Smooth muscle cell (in vitro differentiated cells): ENCODE results near the gene OGDH. TPM values are rescaled to one million over a fixed set of nuclear protein-coding genes. Genes with fewer than 3 reads are reported as not detected.

Source experiments
- DNase-seq: peaks from one replicate; lab custom pipeline; 2025; ENCODE audit not compliant: unreplicated experiment; lab: John Stamatoyannopoulos, UW
- H2AFZ ChIP-seq: fragments of 200-600 bp; sonication (generic); 2 replicates; pipeline ENCODE4 v1.6.0; 2016; ENCODE audit warnings: antibody characterized with exemption, low read depth, mild to moderate bottlenecking
- H3F3A ChIP-seq: fragments of 200-600 bp; sonication (generic); 2 replicates; pipeline ENCODE4 v1.6.0; 2017; ENCODE audit warnings: antibody characterized with exemption, low read depth
- H3K27ac ChIP-seq: fragments of 200-600 bp; sonication (generic); 2 replicates; pipeline ENCODE4 v1.5.1; 2016; ENCODE audit warnings: low read depth, mild to moderate bottlenecking
- H3K27me3 ChIP-seq: fragments of 200-600 bp; sonication (generic); 2 replicates; pipeline ENCODE4 v1.6.1; 2016; ENCODE audit warnings: low read depth, mild to moderate bottlenecking
- H3K36me3 ChIP-seq: fragments of 200-600 bp; sonication (generic); 2 replicates; pipeline ENCODE4 v1.5.1; 2016; ENCODE audit warnings: low read depth
- H3K4me1 ChIP-seq: fragments of 200-600 bp; sonication (generic); 2 replicates; pipeline ENCODE4 v1.5.1; 2016; ENCODE audit warnings: low read depth
- H3K4me2 ChIP-seq: fragments of 200-600 bp; sonication (generic); 2 replicates; pipeline ENCODE4 v1.6.0; 2016; ENCODE audit warnings: mild to moderate bottlenecking
- H3K4me3 ChIP-seq: fragments of 200-600 bp; sonication (generic); 2 replicates; pipeline ENCODE4 v1.5.1; 2016; ENCODE audit warnings: mild to moderate bottlenecking
- H3K79me2 ChIP-seq: fragments of 200-600 bp; sonication (generic); 2 replicates; pipeline ENCODE4 v1.6.0; 2016; ENCODE audit warnings: low read depth, mild to moderate bottlenecking
- H3K9ac ChIP-seq: fragments of 200-600 bp; sonication (generic); 2 replicates; pipeline ENCODE4 v1.6.0; 2016; ENCODE audit warnings: low read depth
- H3K9me3 ChIP-seq: fragments of 200-600 bp; sonication (generic); replicated peaks from 2 replicates; pipeline ENCODE4 v1.5.1; 2016; ENCODE audit warnings: low read depth
- H4K20me1 ChIP-seq: fragments of 200-600 bp; sonication (generic); 2 replicates; pipeline ENCODE4 v1.6.0; 2016; ENCODE audit warnings: low read depth
- CTCF ChIP-seq: fragments of 200-600 bp; sonication (generic); IDR thresholded peaks from 2 replicates; pipeline ENCODE4 v1.5.1; 2017; ENCODE audit warnings: borderline replicate concordance, mild to moderate bottlenecking, antibody characterized with exemption; ENCODE audit not compliant: insufficient read depth, poor library complexity, severe bottlenecking
- WGBS: methylation state at CpG from one replicate; pipeline ENCODE4 v1.1.7; 2016; ENCODE audit warnings: low lambda C conversion rate; 5-methylcytosine and 5-hydroxymethylcytosine counted together
- polyA plus RNA-seq: library from polyadenylated mRNA; unstranded; fragments of >200 nt; fragmentation: Nextera tagmentation; extraction: Ambion mirVana; gene quantifications from 2 replicates; pipeline ENCODE4 v1.2.1, GENCODE V29; 2016
- total RNA-seq: library from RNA; depleted of rRNA; stranded (reverse); fragments of >200 nt; gene quantifications from 2 replicates; pipeline ENCODE4 v1.2.3, GENCODE V29; 2014

OGDH gene
- total and polyA plus RNA-seq, 2 experiments from 2014 or later: 32.6 to 34.2 TPM

GRCh38 chr7:44706788-44707557, 100.5 kb downstream of the OGDH start:
- no peak for TF ChIP-seq CTCF
- no peak for DNase-seq
- Histone ChIP-seq H3K36me3 (no peaks in the 10 kb centered on the region), H3K9ac (no peak overlapping the region), H3K79me2 (no peaks in the 10 kb centered on the region), H3K4me2 (no peak overlapping the region), H3K9me3 (no peaks in the 10 kb centered on the region), H3K27me3 (no peaks in the 10 kb centered on the region), H4K20me1 (no peaks in the 10 kb centered on the region), H3K4me1 (no peaks in the 10 kb centered on the region), H3K4me3 (no peak overlapping the region), H3F3A (no peaks in the 10 kb centered on the region), H2AFZ (no peak overlapping the region), H3K27ac (no peak overlapping the region)
- 96% methylated on average over 20 of the region's 20 CpGs for WGBS

GRCh38 chr7:44707558-44708230, 101.3 kb downstream of the OGDH start:
- TF ChIP-seq CTCF: no peak
- H3K27ac ChIP-seq: no peak overlapping the region
- 95% methylated on average over 21 of the region's 21 CpGs for WGBS
- H3K4me1 ChIP-seq: no peaks in the 10 kb centered on the region
- no peaks in the 10 kb centered on the region for H3K27me3 ChIP-seq
- no peak overlapping the region for H3K9ac ChIP-seq
- no peaks in the 10 kb centered on the region for H3F3A ChIP-seq
- H3K79me2 ChIP-seq: no peaks in the 10 kb centered on the region
- no peaks in the 10 kb centered on the region for H4K20me1 ChIP-seq
- H3K36me3 ChIP-seq: no peaks in the 10 kb centered on the region
- no peak overlapping the region for H3K4me3 ChIP-seq
- H3K9me3 ChIP-seq: no peaks in the 10 kb centered on the region
- no peak overlapping the region for H3K4me2 ChIP-seq
- no peak overlapping the region for H2AFZ ChIP-seq
- no peak for DNase-seq

- Histone ChIP-seq H4K20me1 (no peaks in the 10 kb centered on the region), H3K27me3 (no peaks in the 10 kb centered on the region), H3K9me3 (no peaks in the 10 kb centered on the region), H3K79me2 (no peaks in the 10 kb centered on the region), H3F3A (no peaks in the 10 kb centered on the region), H3K36me3 (no peaks in the 10 kb centered on the region), H3K4me3 (no peak overlapping the region), H3K4me1 (no peaks in the 10 kb centered on the region), H3K4me2 (no peak overlapping the region), H3K9ac (no peak overlapping the region), H3K27ac (no peak overlapping the region), H2AFZ (no peak overlapping the region)
- WGBS: 94% methylated on average over 19 of the region's 19 CpGs
- no peak for TF ChIP-seq CTCF
- no peak for DNase-seq
Observed at GRCh38 chr7:44709011-44709915, 102.8 kb downstream of the OGDH start.
